ENCODE results near the gene ZC3H11A.

DNA sequence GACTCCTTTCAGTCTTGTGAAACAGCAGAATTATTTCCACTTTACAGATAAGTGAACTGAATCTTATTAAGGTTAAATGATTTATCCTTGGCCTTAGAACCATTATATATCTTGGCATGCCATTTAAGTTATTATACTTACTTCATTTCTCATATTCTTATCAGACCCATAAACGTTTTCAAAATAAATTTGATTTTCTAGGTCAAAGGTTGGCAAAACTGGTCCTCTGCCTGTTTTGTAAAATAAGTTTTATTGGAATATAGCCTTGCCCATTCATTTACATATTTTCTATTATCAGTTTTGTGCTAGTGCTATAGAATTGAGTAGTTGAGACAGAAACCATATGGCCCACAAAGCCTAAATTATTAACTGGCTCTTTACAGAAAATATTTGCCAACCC lies 33.1 kb downstream of the ZC3H11A start:
- TF ChIP-seq E2F4 (CRISPR knock-in tag; IDR thresholded peaks at IDR 0.05; ENCODE audit: borderline replicate concordance, low read depth): no peak
- no peak for TF ChIP-seq ATF1 (CRISPR knock-in tag; IDR thresholded peaks at IDR 0.05)
- no peak for TF ChIP-seq CREM (CRISPR knock-in tag; IDR thresholded peaks at IDR 0.05)
- TF ChIP-seq, protein P1, sequence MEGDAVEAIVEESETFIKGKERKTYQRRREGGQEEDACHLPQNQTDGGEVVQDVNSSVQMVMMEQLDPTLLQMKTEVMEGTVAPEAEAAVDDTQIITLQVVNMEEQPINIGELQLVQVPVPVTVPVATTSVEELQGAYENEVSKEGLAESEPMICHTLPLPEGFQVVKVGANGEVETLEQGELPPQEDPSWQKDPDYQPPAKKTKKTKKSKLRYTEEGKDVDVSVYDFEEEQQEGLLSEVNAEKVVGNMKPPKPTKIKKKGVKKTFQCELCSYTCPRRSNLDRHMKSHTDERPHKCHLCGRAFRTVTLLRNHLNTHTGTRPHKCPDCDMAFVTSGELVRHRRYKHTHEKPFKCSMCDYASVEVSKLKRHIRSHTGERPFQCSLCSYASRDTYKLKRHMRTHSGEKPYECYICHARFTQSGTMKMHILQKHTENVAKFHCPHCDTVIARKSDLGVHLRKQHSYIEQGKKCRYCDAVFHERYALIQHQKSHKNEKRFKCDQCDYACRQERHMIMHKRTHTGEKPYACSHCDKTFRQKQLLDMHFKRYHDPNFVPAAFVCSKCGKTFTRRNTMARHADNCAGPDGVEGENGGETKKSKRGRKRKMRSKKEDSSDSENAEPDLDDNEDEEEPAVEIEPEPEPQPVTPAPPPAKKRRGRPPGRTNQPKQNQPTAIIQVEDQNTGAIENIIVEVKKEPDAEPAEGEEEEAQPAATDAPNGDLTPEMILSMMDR (IDR thresholded peaks at IDR 0.05): no peak
- TF ChIP-seq SP1 (CRISPR knock-in tag; conservative IDR thresholded peaks at IDR 0.05): no peak
- TF ChIP-seq, protein P2, sequence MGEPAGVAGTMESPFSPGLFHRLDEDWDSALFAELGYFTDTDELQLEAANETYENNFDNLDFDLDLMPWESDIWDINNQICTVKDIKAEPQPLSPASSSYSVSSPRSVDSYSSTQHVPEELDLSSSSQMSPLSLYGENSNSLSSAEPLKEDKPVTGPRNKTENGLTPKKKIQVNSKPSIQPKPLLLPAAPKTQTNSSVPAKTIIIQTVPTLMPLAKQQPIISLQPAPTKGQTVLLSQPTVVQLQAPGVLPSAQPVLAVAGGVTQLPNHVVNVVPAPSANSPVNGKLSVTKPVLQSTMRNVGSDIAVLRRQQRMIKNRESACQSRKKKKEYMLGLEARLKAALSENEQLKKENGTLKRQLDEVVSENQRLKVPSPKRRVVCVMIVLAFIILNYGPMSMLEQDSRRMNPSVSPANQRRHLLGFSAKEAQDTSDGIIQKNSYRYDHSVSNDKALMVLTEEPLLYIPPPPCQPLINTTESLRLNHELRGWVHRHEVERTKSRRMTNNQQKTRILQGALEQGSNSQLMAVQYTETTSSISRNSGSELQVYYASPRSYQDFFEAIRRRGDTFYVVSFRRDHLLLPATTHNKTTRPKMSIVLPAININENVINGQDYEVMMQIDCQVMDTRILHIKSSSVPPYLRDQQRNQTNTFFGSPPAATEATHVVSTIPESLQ (CRISPR knock-in tag; IDR thresholded peaks at IDR 0.05): no peak
- TF ChIP-seq CREB1 (CRISPR knock-in tag; IDR thresholded peaks at IDR 0.05): no peak
- no peak for TF ChIP-seq ZNF416 (CRISPR knock-in tag; IDR thresholded peaks at IDR 0.05)
- TF ChIP-seq ZBTB21 (CRISPR knock-in tag; IDR thresholded peaks at IDR 0.05; ENCODE audit: borderline replicate concordance): no peak
- no peak for TF ChIP-seq SMAD4 (CRISPR knock-in tag; IDR thresholded peaks at IDR 0.05)
- TF ChIP-seq USF2 (CRISPR knock-in tag; IDR thresholded peaks at IDR 0.05): no peak
- TF ChIP-seq NFE2L1 (CRISPR knock-in tag; IDR thresholded peaks at IDR 0.05): no peak

Measured in WTC11 (cell line).